Measurements from ENCODE around the gene SELE.

The SELE gene

GRCh38 chr1:169733924-169734323 is at the start of gene SELE:
TSS of gene SELE (minus strand) at chr1:169734079. CDS start at chr1:169733612, 467 bp downstream.
- no peak for DNase-seq (ENCODE audit: low read depth in 2 of 2)

GRCh38 chr1:169782596-169782995 is 48.7 kb upstream of the SELE start:
- no peak for DNase-seq (ENCODE audit: low read depth in 2 of 2)

GRCh38 chr1:169779970-169780369 is 46.1 kb upstream of the SELE start:
- DNase-seq (ENCODE audit: low read depth in 2 of 2), result no peak

- DNase-seq (ENCODE audit: low read depth in 2 of 2), result no peak
These were observed 45.3 kb upstream of the SELE start for GRCh38 chr1:169779150-169779549.

- DNase-seq (ENCODE audit: low read depth in 2 of 2), result no peak
These were observed 42.6 kb upstream of the SELE start for GRCh38 chr1:169776440-169776839.

- DNase-seq (ENCODE audit: low read depth in 2 of 2), result no peak
These were observed 34.3 kb upstream of the SELE start for GRCh38 chr1:169768161-169768560.

- no peak for DNase-seq (ENCODE audit: low read depth in 2 of 2)
These were observed 31.9 kb upstream of the SELE start for GRCh38 chr1:169765580-169766331.

GRCh38 chr1:169764919-169765318 is 31.0 kb upstream of the SELE start:
- DNase-seq (ENCODE audit: low read depth in 2 of 2), result no peak

- DNase-seq (ENCODE audit: low read depth in 2 of 2), result no peak
These were observed 28.8 kb upstream of the SELE start for GRCh38 chr1:169762699-169763098.

- no peak for DNase-seq (ENCODE audit: low read depth in 2 of 2)
These were observed 25.2 kb upstream of the SELE start for GRCh38 chr1:169759038-169759437.

GRCh38 chr1:169753549-169753948 is 19.7 kb upstream of the SELE start:
- DNase-seq (ENCODE audit: low read depth in 2 of 2), result no peak

- no peak for DNase-seq (ENCODE audit: low read depth in 2 of 2)
These were observed 16.2 kb upstream of the SELE start for GRCh38 chr1:169750041-169750440.

- no peak for DNase-seq (ENCODE audit: low read depth in 2 of 2)
These were observed 12.7 kb upstream of the SELE start for GRCh38 chr1:169746550-169746949.

- DNase-seq (ENCODE audit: low read depth in 2 of 2), result no peak
These were observed 11.4 kb upstream of the SELE start for GRCh38 chr1:169745015-169745861.

- no peak for DNase-seq (ENCODE audit: low read depth in 2 of 2)
These were observed 8.0 kb upstream of the SELE start for GRCh38 chr1:169741666-169742394.

GRCh38 chr1:169739980-169740379 is 6.1 kb upstream of the SELE start:
- DNase-seq (ENCODE audit: low read depth in 2 of 2), result no peak

GRCh38 chr1:169731446-169731845 is 2.4 kb downstream of the SELE start:
- no peak for DNase-seq (ENCODE audit: low read depth in 2 of 2)

- no peak for DNase-seq (ENCODE audit: low read depth in 2 of 2)
These were observed 3.9 kb downstream of the SELE start for GRCh38 chr1:169729991-169730390.

GRCh38 chr1:169727307-169727706 is 6.6 kb downstream of the SELE start:
- no peak for DNase-seq (ENCODE audit: low read depth in 2 of 2)

- no peak for DNase-seq (ENCODE audit: low read depth in 2 of 2)
These were observed 7.0 kb downstream of the SELE start for GRCh38 chr1:169726851-169727250.

- DNase-seq (ENCODE audit: low read depth in 2 of 2), result no peak
These were observed 7.9 kb downstream of the SELE start for GRCh38 chr1:169725930-169726329.

- DNase-seq (ENCODE audit: low read depth in 2 of 2), result no peak
These were observed 9.7 kb downstream of the SELE start for GRCh38 chr1:169724168-169724567.
